Heart left ventricle (tissue), 16 donors: Measurements from ENCODE around the gene ATP7B. TPM values are rescaled to one million over a fixed set of nuclear protein-coding genes. Genes with fewer than 3 reads are reported as not detected.

ENCODE experiments used
- ATAC-seq, 4 donors: fragments of 200-7000 bp; cut with Tn5 transposase; one replicate each; pipeline ENCODE4 v1.9.1; 2020 to 2022; ENCODE audit warnings: moderate library complexity in 4 of 4, mild to moderate bottlenecking in 3 of 4, moderate number of reproducible peaks in 1 of 4
- DNase-seq, 5 donors: peaks; one replicate each; pipeline ENCODE4 v3.0.0-alpha.2; 2020
- H3K27ac ChIP-seq, 12 donors: fragments of 200-600 bp; sonication (generic) in 4 of 12; one replicate each; pipeline versions ENCODE4 v1.5.0 to v1.8.0; 2016 to 2022; ENCODE audit warnings: mild to moderate bottlenecking in 2 of 12
- H3K27me3 ChIP-seq, 9 donors: fragments of 200-600 bp; sonication (generic) in 2 of 9; one replicate each; pipeline versions ENCODE4 v1.5.1 to v1.8.0; 2016 to 2022; ENCODE audit warnings: mild to moderate bottlenecking in 3 of 9
- H3K36me3 ChIP-seq, 9 donors: fragments of 200-600 bp; sonication (generic) in 2 of 9; one replicate each; pipeline versions ENCODE4 v1.5.0 to v1.8.0; 2018 to 2022; ENCODE audit warnings: mild to moderate bottlenecking in 2 of 9
- H3K4me1 ChIP-seq, 12 donors: fragments of 200-600 bp; sonication (generic) in 4 of 12; one replicate each; pipeline versions ENCODE4 v1.5.0 to v1.8.0; 2016 to 2022; ENCODE audit warnings: mild to moderate bottlenecking in 3 of 12
- H3K4me3 ChIP-seq, 12 donors: fragments of 200-600 bp; sonication (generic) in 4 of 12; one replicate each; pipeline versions ENCODE4 v1.5.0 to v1.8.0; 2017 to 2022; ENCODE audit warnings: mild to moderate bottlenecking in 9 of 12, moderate library complexity in 4 of 12
- H3K9me3 ChIP-seq, 12 donors: fragments of 200-600 bp; sonication (generic) in 4 of 12; one replicate each; pipeline versions ENCODE4 v1.5.0 to v1.8.0; 2016 to 2022; ENCODE audit warnings: mild to moderate bottlenecking in 1 of 12
- POLR2A ChIP-seq, 2 donors: fragments of 450-650 bp; IDR thresholded peaks; one replicate each; pipeline ENCODE4 v1.6.1; 2017; ENCODE audit warnings: antibody characterized with exemption in 2 of 2, mild to moderate bottlenecking in 2 of 2, moderate library complexity in 2 of 2
- WGBS, 4 donors: extraction: QIAGEN DNeasy Blood & Tissue Kit in 2 of 4; methylation state at CpG; one replicate each; pipeline versions ENCODE4 v1.1.5 to v1.1.7; 2013 to 2018; 5-methylcytosine and 5-hydroxymethylcytosine counted together
- intact Hi-C, 10 donors: fragments of 100-400 bp; cut with DNase I; formaldehyde crosslinking; loops; one replicate each; pipeline versions ENCODE4 v1.11.1 to v1.14.2; 2022
- polyA plus RNA-seq, 2 donors: library from polyadenylated mRNA; stranded (reverse); fragments of 200-250 nt; gene quantifications; one replicate each; pipeline ENCODE4 v1.2.3, GENCODE V29; 2013
- total RNA-seq, 9 donors: library from RNA; depleted of rRNA in 2 of 9; stranded (reverse); fragments of >200 nt in 2 of 9; fragmentation: NEBNext Ultra II Directional in 3 of 9; extraction: Animal tissue kit (Norgen Biotek cat#: 25700) in 3 of 9; gene quantifications; one replicate each; pipeline versions ENCODE4 v1.1.0 to v1.2.4, GENCODE V29; 2016 to 2023
- TF ChIP-seq, protein P1 (sequence below), 12 donors: fragments of 200-600 bp; sonication (generic) in 4 of 12; IDR thresholded peaks; one replicate each; pipeline versions ENCODE4 v1.5.0 to v1.8.0; 2018 to 2022; ENCODE audit warnings: antibody characterized with exemption in 12 of 12, mild to moderate bottlenecking in 5 of 12
- donor health status: ischemic (EF 13 %, LVEDD 7.1; RV severe dilation, severe dysfunction).
- donor health status: healthy with polysubstance abuse.
- donor health status: DM: no; HTN: yes; CAD: no.
- donor health status: DM: no; HTN: no; CAD: no.
- donor health status: ischemic (EF 25% LVEDD 6.9; RV normal size, moderate dysfunction).
- donor health status: ischemic (EF 25% LVEDD 5.7; RV mildly dilated, moderate dysfunction).
- donor health status: healthy.
- donor health status: DM: yes; HTN: yes; CAD: no.
- donor health status: ischemic (EF 35%, LVEDD 5.7; RV mildly dilated, moderate dysfunction).
- donor health status: nonischemic (EF 11% LVEDD 7.7; RV severe dilation, severe dysfunction).
- donor health status: DM: yes; HTN: yes; CAD: no.
- donor health status: PGD.
- donor health status: ischemic (EF 29% LVEDD 5.4; RV normal size, mild dysfunction).
- donor health status: nonischemic (EF 23%, LVEDD 6.1; RV moderate dilation, normal function).

The ATP7B gene
- total and polyA plus RNA-seq, 11 donors = 2.7 to 11.4 (median 4.3) TPM

DNA sequence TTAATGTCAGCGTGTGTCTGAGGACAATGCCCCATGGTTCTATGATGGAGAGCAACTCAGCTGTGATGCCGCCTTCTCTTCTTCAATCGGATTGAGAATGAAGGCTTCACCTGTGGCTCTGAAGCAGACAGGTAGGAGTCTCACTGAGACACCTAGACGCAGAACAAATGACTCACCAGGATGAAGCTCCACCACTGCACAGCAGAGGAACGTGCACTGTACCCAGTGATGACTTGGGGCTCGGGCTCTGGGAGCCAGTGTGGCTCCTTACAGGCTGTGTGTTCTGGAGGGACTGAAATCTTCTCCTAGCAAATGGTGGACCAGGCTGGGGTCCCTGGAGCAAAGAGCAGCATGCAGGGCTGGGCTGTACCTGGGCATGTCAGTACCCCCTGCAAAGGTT, 105.5 kb downstream of the ATP7B start:
- peak in 1 of 4 donors; percentile 33 for ATAC-seq
- TF ChIP-seq, protein P1, sequence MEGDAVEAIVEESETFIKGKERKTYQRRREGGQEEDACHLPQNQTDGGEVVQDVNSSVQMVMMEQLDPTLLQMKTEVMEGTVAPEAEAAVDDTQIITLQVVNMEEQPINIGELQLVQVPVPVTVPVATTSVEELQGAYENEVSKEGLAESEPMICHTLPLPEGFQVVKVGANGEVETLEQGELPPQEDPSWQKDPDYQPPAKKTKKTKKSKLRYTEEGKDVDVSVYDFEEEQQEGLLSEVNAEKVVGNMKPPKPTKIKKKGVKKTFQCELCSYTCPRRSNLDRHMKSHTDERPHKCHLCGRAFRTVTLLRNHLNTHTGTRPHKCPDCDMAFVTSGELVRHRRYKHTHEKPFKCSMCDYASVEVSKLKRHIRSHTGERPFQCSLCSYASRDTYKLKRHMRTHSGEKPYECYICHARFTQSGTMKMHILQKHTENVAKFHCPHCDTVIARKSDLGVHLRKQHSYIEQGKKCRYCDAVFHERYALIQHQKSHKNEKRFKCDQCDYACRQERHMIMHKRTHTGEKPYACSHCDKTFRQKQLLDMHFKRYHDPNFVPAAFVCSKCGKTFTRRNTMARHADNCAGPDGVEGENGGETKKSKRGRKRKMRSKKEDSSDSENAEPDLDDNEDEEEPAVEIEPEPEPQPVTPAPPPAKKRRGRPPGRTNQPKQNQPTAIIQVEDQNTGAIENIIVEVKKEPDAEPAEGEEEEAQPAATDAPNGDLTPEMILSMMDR (IDR thresholded peaks at IDR 0.05) = no peak
- no peak for TF ChIP-seq POLR2A (IDR thresholded peaks at IDR 0.05)
- H3K4me1 ChIP-seq = peaks cover 0 to 15% (median 7%) of the 10 kb centered on the region in 12 donors

DNA sequence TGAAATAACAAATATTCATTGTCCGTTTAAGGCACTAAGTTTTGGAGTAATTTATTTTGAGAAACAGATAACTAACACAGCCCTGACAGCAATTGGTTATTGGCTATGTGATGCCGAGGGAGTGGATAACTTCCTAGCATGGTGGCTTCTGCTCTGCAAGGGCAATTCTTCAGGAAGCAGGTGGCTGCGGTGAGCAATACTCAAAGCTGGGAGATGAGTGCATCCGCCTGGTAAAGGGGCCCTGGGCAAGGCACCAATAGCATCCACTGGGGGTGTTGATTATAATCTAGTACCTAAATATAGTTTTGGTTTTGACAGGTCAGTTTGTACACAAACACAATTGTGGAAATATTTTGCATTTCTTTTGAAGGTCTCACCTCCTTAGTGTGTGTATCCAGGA, 108.5 kb downstream of the ATP7B start:
- no peak for DNase-seq
- ATAC-seq = no peak
- WGBS, 4 donors = 73 to 83% (median 81%) methylated on average over 4 of the region's 4 CpGs
- Histone ChIP-seq H3K36me3 (no peaks in the 10 kb centered on the region), H3K27ac (no peak overlapping the region), H3K9me3 (no peaks in the 10 kb centered on the region), H3K4me3 (no peak overlapping the region), H3K4me1 (peaks cover 0 to 15% (median 7%) of the 10 kb centered on the region in 12 donors), H3K27me3 (no peaks in the 10 kb centered on the region)
- TF ChIP-seq POLR2A (IDR thresholded peaks at IDR 0.05) = no peak
- TF ChIP-seq, protein P1 (IDR thresholded peaks at IDR 0.05) = no peak
- intact Hi-C loops = no loop called here

More for the DNA sequence above, 105.5 kb downstream of the ATP7B start:
- H3K9me3 ChIP-seq = no peaks in the 10 kb centered on the region
- no peaks in the 10 kb centered on the region for H3K27me3 ChIP-seq
- intact Hi-C loops = no loop called here
- no peaks in the 10 kb centered on the region for H3K36me3 ChIP-seq
- 80 to 97% (median 95%) methylated on average over 6 of the region's 6 CpGs for WGBS, 4 donors
- H3K27ac ChIP-seq = no peak overlapping the region
- no peak overlapping the region for H3K4me3 ChIP-seq
- DNase-seq = no peak

DNA sequence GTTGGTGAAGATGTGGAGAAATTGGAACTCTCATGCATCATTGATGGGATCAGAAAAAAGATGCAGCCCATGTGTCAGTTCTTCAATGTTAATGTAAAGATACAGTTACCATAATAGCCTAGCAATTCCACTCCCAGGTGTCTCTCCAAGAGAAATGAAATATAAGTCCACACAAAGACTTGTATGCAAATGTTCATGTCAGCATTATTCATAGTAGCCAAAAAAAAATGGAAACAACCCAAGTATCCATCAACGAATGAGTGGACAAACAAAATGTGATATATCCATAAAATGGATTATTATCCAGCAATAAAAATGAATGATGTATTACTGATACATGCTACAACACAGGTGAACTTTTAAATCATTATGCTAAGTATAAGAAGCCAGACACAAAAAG, 110.8 kb downstream of the ATP7B start:
- Histone ChIP-seq H3K4me3 (no peak overlapping the region), H3K36me3 (no peaks in the 10 kb centered on the region), H3K27me3 (no peaks in the 10 kb centered on the region), H3K27ac (no peak overlapping the region), H3K9me3 (no peaks in the 10 kb centered on the region), H3K4me1 (no peaks in the 10 kb centered on the region)
- ATAC-seq = no peak
- no peak for DNase-seq
- TF ChIP-seq, protein P1 (IDR thresholded peaks at IDR 0.05) = no peak
- no peak for TF ChIP-seq POLR2A (IDR thresholded peaks at IDR 0.05)
- WGBS, 4 donors = 81 to 86% (median 84%) methylated on average over 1 of the region's 1 CpG
- intact Hi-C loops = no loop called here

DNA sequence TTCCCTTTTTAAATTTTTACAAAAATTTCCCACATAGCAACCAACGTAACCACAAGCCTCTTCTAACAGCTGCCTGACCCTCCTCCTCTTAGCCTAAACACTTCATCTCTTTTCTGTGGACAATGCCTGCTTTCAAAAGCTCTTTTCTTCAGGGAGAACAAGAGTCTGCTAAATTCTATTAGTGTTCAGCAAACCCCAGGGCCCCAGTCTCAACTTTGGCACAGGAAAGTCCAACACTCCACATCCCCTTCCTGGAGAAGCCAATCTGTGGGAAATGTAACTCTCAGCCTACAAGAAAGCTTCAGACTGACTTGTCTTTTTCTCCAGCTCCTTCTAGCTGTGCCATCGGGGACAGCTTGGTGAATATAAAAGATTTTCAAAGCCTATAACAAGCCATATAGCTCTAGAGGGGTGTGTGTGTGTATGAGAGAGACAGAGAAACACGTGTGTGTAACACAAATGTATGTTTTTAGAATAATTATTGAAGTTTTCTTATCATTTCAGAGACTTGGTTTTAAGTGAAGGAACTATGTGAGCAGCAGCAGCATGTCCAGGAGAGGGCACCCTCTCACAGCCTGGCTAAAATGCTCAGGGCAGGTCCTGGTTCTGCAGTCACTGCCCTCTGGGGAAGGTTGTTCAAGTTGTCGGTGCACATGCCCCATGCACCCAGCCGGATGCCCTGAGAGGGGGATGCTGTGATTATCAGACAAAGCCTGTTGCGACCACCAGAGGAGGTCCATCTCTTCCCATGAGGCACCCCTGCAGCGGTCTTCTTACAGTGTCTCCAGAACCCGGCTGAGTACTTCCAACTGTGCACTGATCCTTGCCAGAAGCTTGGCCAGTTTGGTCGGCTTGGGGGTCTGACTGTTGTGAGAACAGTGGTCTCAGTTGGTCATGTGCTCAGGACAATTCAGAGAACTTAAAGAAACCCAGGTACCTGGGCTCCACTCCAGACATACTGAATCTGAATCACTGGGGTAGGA, 115.1 kb downstream of the ATP7B start:
- H3K4me3 ChIP-seq = no peak overlapping the region
- no peaks in the 10 kb centered on the region for H3K4me1 ChIP-seq
- DNase-seq (peak in 4 of 5 donors; percentile 40 to 65 (median 50)), ATAC-seq (peak; percentile 76 to 90 (median 88))
- H3K27me3 ChIP-seq = no peaks in the 10 kb centered on the region
- intact Hi-C loops = loop anchor here (1.0 to 10.0 kb wide), 6 partner anchors 101 to 319 kb away; partner anchors contain the start of gene NEK5 (in 6 of the 10)
- TF ChIP-seq, protein P1 (IDR thresholded peaks at IDR 0.05) = peak; percentile 52 to 80 (median 66)
- no peak for TF ChIP-seq POLR2A (IDR thresholded peaks at IDR 0.05)
- no peak overlapping the region for H3K27ac ChIP-seq
- WGBS, 4 donors = 41 to 54% (median 45%) methylated on average over 7 to 9 of the region's 9 CpGs
- H3K36me3 ChIP-seq = no peaks in the 10 kb centered on the region
- no peaks in the 10 kb centered on the region for H3K9me3 ChIP-seq
